HepG2 (cell line): ENCODE measurements around the gene ACOX3. TPM values are rescaled to one million over a fixed set of nuclear protein-coding genes. Genes with fewer than 3 reads are reported as not detected.
A peak's percentile ranks its signal among the peaks of the same experiment; 100 is the strongest.

ENCODE experiments used
- CENPT ChIP-seq: sonication (generic); formaldehyde crosslinking; IDR thresholded peaks from 2 replicates; pipeline ENCODE4 v1.8.0; 2022; ENCODE audit warnings: low read depth, mild to moderate bottlenecking, moderate library complexity, missing genetic modification reagents
- GATAD2A ChIP-seq: IDR thresholded peaks from 2 replicates; pipeline ENCODE4 v1.6.1; 2016
- HOXA7 ChIP-seq: sonication (generic); formaldehyde crosslinking; IDR thresholded peaks from 2 replicates; pipeline ENCODE4 v1.8.1; 2022; ENCODE audit warnings: mild to moderate bottlenecking, missing genetic modification reagents, moderate library complexity
- MZF1 ChIP-seq: sonication (generic); formaldehyde crosslinking; IDR thresholded peaks from 2 replicates; pipeline ENCODE4 v1.8.1; 2023; ENCODE audit warnings: mild to moderate bottlenecking, missing genetic modification reagents, borderline replicate concordance
- SNRNP70 ChIP-seq: fragments of 200-400 bp; formaldehyde crosslinking; IDR thresholded peaks from 2 replicates; pipeline ENCODE4 v1.6.1; 2017; ENCODE audit warnings: mild to moderate bottlenecking, low read depth, low read length, moderate library complexity
- STAG1 ChIP-seq: sonication (generic); formaldehyde crosslinking; IDR thresholded peaks from 2 replicates; pipeline ENCODE4 v1.4.0; 2020; ENCODE audit warnings: missing genetic modification reagents
- ZNF121 ChIP-seq: sonication (generic); formaldehyde crosslinking; IDR thresholded peaks from 2 replicates; pipeline ENCODE4 v1.5.0; 2020; ENCODE audit warnings: mild to moderate bottlenecking, missing genetic modification reagents
- ZNF281 ChIP-seq: sonication (generic); formaldehyde crosslinking; IDR thresholded peaks from 2 replicates; pipeline ENCODE4 v1.4.0; 2020; ENCODE audit warnings: missing genetic modification reagents, borderline replicate concordance
- ZNF569 ChIP-seq: sonication (generic); formaldehyde crosslinking; IDR thresholded peaks from 2 replicates; pipeline ENCODE4 v1.5.0; 2020; ENCODE audit warnings: mild to moderate bottlenecking, missing genetic modification reagents, moderate library complexity, borderline replicate concordance
- ZNF75D ChIP-seq: sonication (generic); formaldehyde crosslinking; IDR thresholded peaks from 2 replicates; pipeline ENCODE4 v1.8.1; 2023; ENCODE audit warnings: missing genetic modification reagents, mild to moderate bottlenecking, borderline replicate concordance
- ZNF788 ChIP-seq: sonication (generic); formaldehyde crosslinking; IDR thresholded peaks from 2 replicates; pipeline ENCODE4 v1.5.0; 2020; ENCODE audit warnings: mild to moderate bottlenecking, missing genetic modification reagents, borderline replicate concordance
- ZNF883 ChIP-seq: sonication (generic); formaldehyde crosslinking; IDR thresholded peaks from 2 replicates; pipeline ENCODE4 v1.5.1; 2020; ENCODE audit warnings: mild to moderate bottlenecking, missing genetic modification reagents; ENCODE audit errors: not compliant biosample characterization
- polyA plus RNA-seq, 8 experiments: library from polyadenylated mRNA; depleted of rRNA in 3 of 8; stranded (reverse) in 7 of 8; unstranded in 1 of 8; fragments of >200 nt; fragmentation: Illumina TruSeq in 4 of 8; extraction: Trizol in 4 of 8; gene quantifications; 2 replicates each; pipeline versions ENCODE4 v1.2.1 to v1.2.3, GENCODE V29; 2011 to 2016; ENCODE audit warnings: low read depth in 4 of 8, missing spikeins in 1 of 8, mixed read lengths in 1 of 8; ENCODE audit not compliant: insufficient read depth in 1 of 8
- total RNA-seq, 5 experiments: library from RNA; depleted of rRNA; stranded (reverse); fragments of >200 nt; fragmentation: Illumina TruSeq; extraction: Trizol; gene quantifications; 2 replicates each; pipeline ENCODE4 v1.2.3, GENCODE V29; 2016; ENCODE audit warnings: low read depth in 1 of 5
- TF ChIP-seq, protein P1 (sequence below): sonication (generic); formaldehyde crosslinking; IDR thresholded peaks from 2 replicates; pipeline ENCODE4 v1.4.0; 2020; ENCODE audit warnings: mild to moderate bottlenecking, missing genetic modification reagents
- TF ChIP-seq, protein P2 (sequence below): sonication (generic); formaldehyde crosslinking; IDR thresholded peaks from 2 replicates; pipeline ENCODE4 v1.8.1; 2023; ENCODE audit warnings: mild to moderate bottlenecking, missing genetic modification reagents
- TF ChIP-seq, protein P3 (sequence below): sonication (generic); formaldehyde crosslinking; IDR thresholded peaks from 2 replicates; pipeline ENCODE4 v1.4.0; 2020; ENCODE audit warnings: low read depth, missing genetic modification reagents
- TF ChIP-seq, protein P4 (sequence below): sonication (generic); formaldehyde crosslinking; IDR thresholded peaks from 2 replicates; pipeline ENCODE4 v1.4.0; 2020; ENCODE audit warnings: missing genetic modification reagents

The ACOX3 gene
- total and polyA plus RNA-seq, 2 of the 13 experiments (the other 11 are each of a cell fraction or from before 2014, with no cell fraction given), result 4.2 to 17.8 TPM

- TF ChIP-seq ZNF569 (CRISPR knock-in tag), result no peak
- no peak for TF ChIP-seq ZNF121
- TF ChIP-seq ZNF75D, result no peak
- no peak for TF ChIP-seq HOXA7 (CRISPR knock-in tag)
- TF ChIP-seq, protein P1, sequence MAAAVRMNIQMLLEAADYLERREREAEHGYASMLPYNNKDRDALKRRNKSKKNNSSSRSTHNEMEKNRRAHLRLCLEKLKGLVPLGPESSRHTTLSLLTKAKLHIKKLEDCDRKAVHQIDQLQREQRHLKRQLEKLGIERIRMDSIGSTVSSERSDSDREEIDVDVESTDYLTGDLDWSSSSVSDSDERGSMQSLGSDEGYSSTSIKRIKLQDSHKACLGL, result peak; percentile 87
- no peak for TF ChIP-seq SNRNP70
- TF ChIP-seq ZNF788 (CRISPR knock-in tag), result peak; percentile 85; the same call in 1 of the 2 replicates
- peak; percentile 40; the same call in 1 of the 2 replicates for TF ChIP-seq ZNF281 (CRISPR knock-in tag)
- TF ChIP-seq GATAD2A (CRISPR knock-in tag), result peak; percentile 45; the same call in 1 of the 2 replicates
- no peak for TF ChIP-seq STAG1
- TF ChIP-seq MZF1 (CRISPR knock-in tag), result no peak
- TF ChIP-seq CENPT, result no peak
- TF ChIP-seq, protein P2, sequence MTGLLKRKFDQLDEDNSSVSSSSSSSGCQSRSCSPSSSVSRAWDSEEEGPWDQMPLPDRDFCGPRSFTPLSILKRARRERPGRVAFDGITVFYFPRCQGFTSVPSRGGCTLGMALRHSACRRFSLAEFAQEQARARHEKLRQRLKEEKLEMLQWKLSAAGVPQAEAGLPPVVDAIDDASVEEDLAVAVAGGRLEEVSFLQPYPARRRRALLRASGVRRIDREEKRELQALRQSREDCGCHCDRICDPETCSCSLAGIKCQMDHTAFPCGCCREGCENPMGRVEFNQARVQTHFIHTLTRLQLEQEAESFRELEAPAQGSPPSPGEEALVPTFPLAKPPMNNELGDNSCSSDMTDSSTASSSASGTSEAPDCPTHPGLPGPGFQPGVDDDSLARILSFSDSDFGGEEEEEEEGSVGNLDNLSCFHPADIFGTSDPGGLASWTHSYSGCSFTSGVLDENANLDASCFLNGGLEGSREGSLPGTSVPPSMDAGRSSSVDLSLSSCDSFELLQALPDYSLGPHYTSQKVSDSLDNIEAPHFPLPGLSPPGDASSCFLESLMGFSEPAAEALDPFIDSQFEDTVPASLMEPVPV (CRISPR knock-in tag), result no peak
- TF ChIP-seq ZNF883 (CRISPR knock-in tag), result no peak
- TF ChIP-seq, protein P3, sequence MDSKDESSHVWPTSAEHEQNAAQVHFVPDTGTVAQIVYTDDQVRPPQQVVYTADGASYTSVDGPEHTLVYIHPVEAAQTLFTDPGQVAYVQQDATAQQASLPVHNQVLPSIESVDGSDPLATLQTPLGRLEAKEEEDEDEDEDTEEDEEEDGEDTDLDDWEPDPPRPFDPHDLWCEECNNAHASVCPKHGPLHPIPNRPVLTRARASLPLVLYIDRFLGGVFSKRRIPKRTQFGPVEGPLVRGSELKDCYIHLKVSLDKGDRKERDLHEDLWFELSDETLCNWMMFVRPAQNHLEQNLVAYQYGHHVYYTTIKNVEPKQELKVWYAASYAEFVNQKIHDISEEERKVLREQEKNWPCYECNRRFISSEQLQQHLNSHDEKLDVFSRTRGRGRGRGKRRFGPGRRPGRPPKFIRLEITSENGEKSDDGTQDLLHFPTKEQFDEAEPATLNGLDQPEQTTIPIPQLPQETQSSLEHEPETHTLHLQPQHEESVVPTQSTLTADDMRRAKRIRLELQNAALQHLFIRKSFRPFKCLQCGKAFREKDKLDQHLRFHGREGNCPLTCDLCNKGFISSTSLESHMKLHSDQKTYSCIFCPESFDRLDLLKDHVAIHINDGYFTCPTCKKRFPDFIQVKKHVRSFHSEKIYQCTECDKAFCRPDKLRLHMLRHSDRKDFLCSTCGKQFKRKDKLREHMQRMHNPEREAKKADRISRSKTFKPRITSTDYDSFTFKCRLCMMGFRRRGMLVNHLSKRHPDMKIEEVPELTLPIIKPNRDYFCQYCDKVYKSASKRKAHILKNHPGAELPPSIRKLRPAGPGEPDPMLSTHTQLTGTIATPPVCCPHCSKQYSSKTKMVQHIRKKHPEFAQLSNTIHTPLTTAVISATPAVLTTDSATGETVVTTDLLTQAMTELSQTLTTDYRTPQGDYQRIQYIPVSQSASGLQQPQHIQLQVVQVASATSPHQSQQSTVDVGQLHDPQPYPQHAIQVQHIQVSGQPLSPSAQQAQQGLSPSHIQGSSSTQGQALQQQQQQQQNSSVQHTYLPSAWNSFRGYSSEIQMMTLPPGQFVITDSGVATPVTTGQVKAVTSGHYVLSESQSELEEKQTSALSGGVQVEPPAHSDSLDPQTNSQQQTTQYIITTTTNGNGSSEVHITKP, result no peak; the same call in 1 of the 2 replicates
- TF ChIP-seq, protein P4, sequence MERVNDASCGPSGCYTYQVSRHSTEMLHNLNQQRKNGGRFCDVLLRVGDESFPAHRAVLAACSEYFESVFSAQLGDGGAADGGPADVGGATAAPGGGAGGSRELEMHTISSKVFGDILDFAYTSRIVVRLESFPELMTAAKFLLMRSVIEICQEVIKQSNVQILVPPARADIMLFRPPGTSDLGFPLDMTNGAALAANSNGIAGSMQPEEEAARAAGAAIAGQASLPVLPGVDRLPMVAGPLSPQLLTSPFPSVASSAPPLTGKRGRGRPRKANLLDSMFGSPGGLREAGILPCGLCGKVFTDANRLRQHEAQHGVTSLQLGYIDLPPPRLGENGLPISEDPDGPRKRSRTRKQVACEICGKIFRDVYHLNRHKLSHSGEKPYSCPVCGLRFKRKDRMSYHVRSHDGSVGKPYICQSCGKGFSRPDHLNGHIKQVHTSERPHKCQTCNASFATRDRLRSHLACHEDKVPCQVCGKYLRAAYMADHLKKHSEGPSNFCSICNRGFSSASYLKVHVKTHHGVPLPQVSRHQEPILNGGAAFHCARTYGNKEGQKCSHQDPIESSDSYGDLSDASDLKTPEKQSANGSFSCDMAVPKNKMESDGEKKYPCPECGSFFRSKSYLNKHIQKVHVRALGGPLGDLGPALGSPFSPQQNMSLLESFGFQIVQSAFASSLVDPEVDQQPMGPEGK (CRISPR knock-in tag), result peak; percentile 26; the same call in 1 of the 2 replicates
Measured at GRCh38 chr4:8440492-8441311, at the start of gene ACOX3, which contains the start of gene TRMT44 (continued).
